Cardiac fibroblast (primary cell): ENCODE measurements around the gene PSMC3.
A peak's percentile ranks its signal among the peaks of the same experiment; 100 is the strongest.

Experiments used
- DNase-seq, 2 donors: peaks; one replicate each; pipeline versions ENCODE4 v3.0.0 to v3.0.0-alpha.2; 2010; ENCODE audit warnings: low read depth in 2 of 2
- H3K4me3 ChIP-seq, 2 donors: replicated peaks in 1 of 2; 1 replicate in 1 of 2; 2 replicates in 1 of 2; pipeline ENCODE4 v1.5.1; 2011; ENCODE audit warnings: low read depth in 2 of 2, low read length in 2 of 2, mild to moderate bottlenecking in 2 of 2, moderate library complexity in 1 of 2
- CTCF ChIP-seq: IDR thresholded peaks from one replicate; pipeline ENCODE4 v1.5.1; 2011; ENCODE audit warnings: low read depth, mild to moderate bottlenecking, low read length, inconsistent platforms

Gene PSMC3

GRCh38 chr11:47395223-47396048 is 30.8 kb downstream of the PSMC3 start:
- H3K4me3 ChIP-seq, result no peak overlapping the region
- TF ChIP-seq CTCF, result no peak
- DNase-seq, result no peak

- peak; percentile 65 to 81 for DNase-seq
- H3K4me3 ChIP-seq, result no peak overlapping the region
- TF ChIP-seq CTCF, result no peak
Measured at GRCh38 chr11:47394322-47395222, 31.7 kb downstream of the PSMC3 start.

- DNase-seq, result no peak
- no peak overlapping the region for H3K4me3 ChIP-seq
- no peak for TF ChIP-seq CTCF
Measured at GRCh38 chr11:47394050-47394321, 32.3 kb downstream of the PSMC3 start.

DNA sequence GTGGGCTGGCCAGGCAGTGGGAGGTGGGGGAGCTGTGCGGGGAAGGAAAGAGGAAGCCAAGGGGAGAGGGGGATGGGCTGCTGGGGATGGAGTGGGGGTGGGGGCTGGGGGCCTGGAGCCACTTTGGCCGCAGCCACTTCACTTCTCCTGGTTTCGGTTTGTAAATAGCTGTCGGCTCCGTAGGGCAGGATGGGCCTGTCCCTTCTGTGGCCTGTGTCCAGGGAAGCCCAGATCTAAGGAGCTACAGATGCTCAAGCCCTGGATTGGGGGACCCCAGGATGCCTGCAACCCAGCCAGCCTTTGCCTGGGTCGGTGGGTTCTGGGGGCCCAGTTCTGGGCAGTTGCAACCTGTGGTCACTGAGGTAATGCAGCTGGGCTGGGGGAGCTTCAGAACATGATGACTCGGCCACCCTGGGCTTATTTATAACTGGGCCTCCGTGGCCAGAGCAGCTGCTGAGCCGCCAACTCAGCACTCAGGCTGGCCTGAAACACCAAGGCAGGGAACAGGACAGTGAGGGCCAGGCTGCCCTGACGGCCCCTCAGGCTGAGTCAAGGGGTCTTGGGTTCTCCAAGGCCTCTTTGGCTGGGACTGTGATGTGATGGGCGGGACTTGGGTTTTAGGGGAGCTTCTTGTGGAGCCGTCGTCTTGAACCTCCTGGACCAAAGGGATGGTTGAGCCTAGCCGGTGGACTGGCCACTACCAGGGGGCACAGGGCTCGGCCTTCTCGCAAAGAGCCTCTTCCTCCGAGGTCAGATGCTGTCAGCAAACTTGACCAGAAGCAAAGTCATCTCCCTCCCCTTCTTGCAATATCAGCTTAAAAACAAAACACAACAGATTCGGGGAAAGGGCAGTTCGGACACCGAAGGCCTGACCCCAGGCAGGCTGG is 32.8 kb downstream of the PSMC3 start:
- TF ChIP-seq CTCF, result no peak
- no peak overlapping the region for H3K4me3 ChIP-seq
- DNase-seq, result peak; percentile 40 to 64

- TF ChIP-seq CTCF, result no peak
- no peak for DNase-seq
- no peak overlapping the region for H3K4me3 ChIP-seq
Measured at GRCh38 chr11:47392546-47393162, 33.6 kb downstream of the PSMC3 start.
